Neural cell (in vitro differentiated cells): ENCODE results near the gene TBC1D20. TPM values are rescaled to one million over a fixed set of nuclear protein-coding genes. Genes with fewer than 3 reads are reported as not detected.

Source experiments
- H2AFZ ChIP-seq: fragments of 200-600, 300-800 bp; sonication (generic), shearing (Covaris generic); 2 replicates; pipeline ENCODE4 v1.6.0; 2014; ENCODE audit warnings: low read depth, mild to moderate bottlenecking, antibody characterized with exemption, low read length, moderate library complexity
- H3F3A ChIP-seq: fragments of 200-600 bp; shearing (Covaris generic); 2 replicates; pipeline ENCODE4 v1.6.1; 2016; ENCODE audit warnings: mild to moderate bottlenecking, moderate library complexity, mixed read lengths, antibody characterized with exemption, low read length; ENCODE audit not compliant: insufficient read depth, poor library complexity, severe bottlenecking
- H3K27ac ChIP-seq: fragments of 200-600, 300-800 bp; sonication (generic), shearing (Covaris generic); 2 replicates; pipeline ENCODE4 v1.5.1; 2014; ENCODE audit warnings: mild to moderate bottlenecking, low read length, moderate library complexity
- H3K27me3 ChIP-seq: fragments of 300-800, 200-600 bp; sonication (generic), shearing (Covaris generic); 2 replicates; pipeline ENCODE4 v1.6.0; 2014; ENCODE audit warnings: mild to moderate bottlenecking, low read depth, low read length, moderate library complexity; ENCODE audit not compliant: insufficient read depth
- H3K36me3 ChIP-seq: fragments of 300-800, 200-600 bp; sonication (generic), shearing (Covaris generic); 2 replicates; pipeline ENCODE4 v1.5.1; 2014; ENCODE audit warnings: mild to moderate bottlenecking, antibody characterized with exemption, low read length, moderate library complexity; ENCODE audit not compliant: insufficient read depth
- H3K4me2 ChIP-seq: fragments of 300-800, 200-600 bp; sonication (generic), shearing (Covaris generic); 2 replicates; pipeline ENCODE4 v1.6.0; 2014; ENCODE audit warnings: mild to moderate bottlenecking, low read length
- H3K4me3 ChIP-seq: fragments of 300-800, 200-600 bp; sonication (generic), shearing (Covaris generic); 2 replicates; pipeline ENCODE4 v1.5.1; 2014; ENCODE audit warnings: mild to moderate bottlenecking, low read length, moderate library complexity
- H3K79me2 ChIP-seq: fragments of 200-600 bp; shearing (Covaris generic); replicated peaks from 2 replicates; pipeline ENCODE4 v1.6.0; 2014; ENCODE audit warnings: mild to moderate bottlenecking, low read length, moderate library complexity; ENCODE audit not compliant: insufficient read depth
- H3K9ac ChIP-seq: fragments of 300-800, 200-600 bp; sonication (generic), shearing (Covaris generic); 2 replicates; pipeline ENCODE4 v1.6.1; 2016; ENCODE audit warnings: mild to moderate bottlenecking, low read length, mixed read lengths
- H3K9me2 ChIP-seq: fragments of 200-600 bp; shearing (Covaris generic); 2 replicates; pipeline ENCODE4 v1.6.1; 2016; ENCODE audit warnings: mild to moderate bottlenecking, low read length, mixed read lengths; ENCODE audit not compliant: insufficient read depth
- H3K9me3 ChIP-seq: fragments of 200-600, 300-800 bp; sonication (generic), shearing (Covaris generic); 2 replicates; pipeline ENCODE4 v1.6.1; 2016; ENCODE audit warnings: mild to moderate bottlenecking, mixed run types, low read length, moderate library complexity, mixed read lengths
- H4K20me1 ChIP-seq: fragments of 200-600 bp; shearing (Covaris generic); 2 replicates; pipeline ENCODE4 v1.6.1; 2016; ENCODE audit warnings: mild to moderate bottlenecking, mixed run types; ENCODE audit not compliant: insufficient read depth
- EP300 ChIP-seq: fragments of 450-650 bp; conservative IDR thresholded peaks from 2 replicates; pipeline ENCODE4 v1.6.1; 2014; ENCODE audit warnings: antibody characterized with exemption, mild to moderate bottlenecking, moderate library complexity; ENCODE audit not compliant: poor library complexity, severe bottlenecking
- EZH2 ChIP-seq: fragments of 200-600, 300-800 bp; shearing (Covaris generic), sonication (generic); IDR thresholded peaks from 2 replicates; pipeline ENCODE4 v1.6.1; 2014; ENCODE audit warnings: antibody characterized with exemption, low read length, borderline replicate concordance, mild to moderate bottlenecking; ENCODE audit not compliant: insufficient read depth, poor library complexity, severe bottlenecking
- MXI1 ChIP-seq: fragments of 450-650 bp; conservative IDR thresholded peaks from 2 replicates; pipeline ENCODE4 v1.6.1; 2014; ENCODE audit warnings: antibody characterized with exemption, mild to moderate bottlenecking; ENCODE audit not compliant: poor library complexity, severe bottlenecking
- POLR2AphosphoS5 ChIP-seq: IDR thresholded peaks from 2 replicates; pipeline ENCODE4 v1.6.1; 2012
- RAD21 ChIP-seq: fragments of 450-650 bp; conservative IDR thresholded peaks from 2 replicates; pipeline ENCODE4 v1.6.1; 2014; ENCODE audit warnings: antibody characterized with exemption, mild to moderate bottlenecking, moderate library complexity
- SMC3 ChIP-seq: fragments of 450-650 bp; conservative IDR thresholded peaks from 2 replicates; pipeline ENCODE4 v1.6.1; 2014; ENCODE audit warnings: antibody characterized with exemption, mild to moderate bottlenecking, moderate library complexity; ENCODE audit not compliant: poor library complexity
- TAF1 ChIP-seq: IDR thresholded peaks from 2 replicates; pipeline ENCODE4 v1.6.1; 2012; ENCODE audit warnings: low read depth
- polyA plus RNA-seq: library from polyadenylated mRNA; depleted of rRNA; stranded (reverse); fragments of >200 nt; gene quantifications from 2 replicates; pipeline ENCODE4 v1.2.3, GENCODE V29; 2014
- TF ChIP-seq, protein P1 (sequence below): IDR thresholded peaks from 2 replicates; pipeline ENCODE4 v1.6.1; 2012; ENCODE audit warnings: borderline replicate concordance
- TF ChIP-seq, protein P2 (sequence below): fragments of 450-650 bp; IDR thresholded peaks from 2 replicates; pipeline ENCODE4 v1.5.1; 2014; ENCODE audit warnings: antibody characterized with exemption, mild to moderate bottlenecking, moderate library complexity; ENCODE audit not compliant: poor library complexity, severe bottlenecking

TBC1D20 gene
- polyA plus RNA-seq, 1 donor from 2014 or later: 25.1 TPM

DNA sequence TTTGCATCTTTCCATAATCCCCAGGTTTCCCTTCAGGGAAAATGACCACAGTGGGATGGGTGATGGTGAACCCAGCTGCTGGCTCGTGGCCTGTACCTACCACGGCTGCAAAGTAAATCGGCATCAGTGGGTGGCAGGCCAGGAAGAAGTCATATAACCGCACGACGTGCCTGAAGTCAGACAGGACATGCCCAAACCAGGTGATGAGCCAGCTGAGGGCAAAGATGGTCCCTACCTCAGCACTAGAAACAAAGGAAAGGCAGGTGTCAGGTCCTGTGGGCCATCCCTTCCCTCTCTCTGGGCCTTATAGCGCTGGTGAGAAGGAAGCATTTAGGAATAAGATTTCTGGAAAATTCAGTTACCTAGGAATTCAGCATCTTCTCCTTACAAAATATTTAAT lies 22.2 kb downstream of the TBC1D20 start:
- no peak overlapping the region for H3K27ac ChIP-seq
- no peak overlapping the region for H3K9ac ChIP-seq
- H3K36me3 ChIP-seq: peaks cover 12% of the 10 kb centered on the region
- H3K9me3 ChIP-seq: no peaks in the 10 kb centered on the region
- TF ChIP-seq SMC3 (no peak), EZH2 (no peak), EP300 (no peak), TAF1 (no peak), POLR2AphosphoS5 (no peak), RAD21 (no peak), MXI1 (no peak)
- TF ChIP-seq, protein P1, sequence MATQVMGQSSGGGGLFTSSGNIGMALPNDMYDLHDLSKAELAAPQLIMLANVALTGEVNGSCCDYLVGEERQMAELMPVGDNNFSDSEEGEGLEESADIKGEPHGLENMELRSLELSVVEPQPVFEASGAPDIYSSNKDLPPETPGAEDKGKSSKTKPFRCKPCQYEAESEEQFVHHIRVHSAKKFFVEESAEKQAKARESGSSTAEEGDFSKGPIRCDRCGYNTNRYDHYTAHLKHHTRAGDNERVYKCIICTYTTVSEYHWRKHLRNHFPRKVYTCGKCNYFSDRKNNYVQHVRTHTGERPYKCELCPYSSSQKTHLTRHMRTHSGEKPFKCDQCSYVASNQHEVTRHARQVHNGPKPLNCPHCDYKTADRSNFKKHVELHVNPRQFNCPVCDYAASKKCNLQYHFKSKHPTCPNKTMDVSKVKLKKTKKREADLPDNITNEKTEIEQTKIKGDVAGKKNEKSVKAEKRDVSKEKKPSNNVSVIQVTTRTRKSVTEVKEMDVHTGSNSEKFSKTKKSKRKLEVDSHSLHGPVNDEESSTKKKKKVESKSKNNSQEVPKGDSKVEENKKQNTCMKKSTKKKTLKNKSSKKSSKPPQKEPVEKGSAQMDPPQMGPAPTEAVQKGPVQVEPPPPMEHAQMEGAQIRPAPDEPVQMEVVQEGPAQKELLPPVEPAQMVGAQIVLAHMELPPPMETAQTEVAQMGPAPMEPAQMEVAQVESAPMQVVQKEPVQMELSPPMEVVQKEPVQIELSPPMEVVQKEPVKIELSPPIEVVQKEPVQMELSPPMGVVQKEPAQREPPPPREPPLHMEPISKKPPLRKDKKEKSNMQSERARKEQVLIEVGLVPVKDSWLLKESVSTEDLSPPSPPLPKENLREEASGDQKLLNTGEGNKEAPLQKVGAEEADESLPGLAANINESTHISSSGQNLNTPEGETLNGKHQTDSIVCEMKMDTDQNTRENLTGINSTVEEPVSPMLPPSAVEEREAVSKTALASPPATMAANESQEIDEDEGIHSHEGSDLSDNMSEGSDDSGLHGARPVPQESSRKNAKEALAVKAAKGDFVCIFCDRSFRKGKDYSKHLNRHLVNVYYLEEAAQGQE: no peak
- TF ChIP-seq, protein P2, sequence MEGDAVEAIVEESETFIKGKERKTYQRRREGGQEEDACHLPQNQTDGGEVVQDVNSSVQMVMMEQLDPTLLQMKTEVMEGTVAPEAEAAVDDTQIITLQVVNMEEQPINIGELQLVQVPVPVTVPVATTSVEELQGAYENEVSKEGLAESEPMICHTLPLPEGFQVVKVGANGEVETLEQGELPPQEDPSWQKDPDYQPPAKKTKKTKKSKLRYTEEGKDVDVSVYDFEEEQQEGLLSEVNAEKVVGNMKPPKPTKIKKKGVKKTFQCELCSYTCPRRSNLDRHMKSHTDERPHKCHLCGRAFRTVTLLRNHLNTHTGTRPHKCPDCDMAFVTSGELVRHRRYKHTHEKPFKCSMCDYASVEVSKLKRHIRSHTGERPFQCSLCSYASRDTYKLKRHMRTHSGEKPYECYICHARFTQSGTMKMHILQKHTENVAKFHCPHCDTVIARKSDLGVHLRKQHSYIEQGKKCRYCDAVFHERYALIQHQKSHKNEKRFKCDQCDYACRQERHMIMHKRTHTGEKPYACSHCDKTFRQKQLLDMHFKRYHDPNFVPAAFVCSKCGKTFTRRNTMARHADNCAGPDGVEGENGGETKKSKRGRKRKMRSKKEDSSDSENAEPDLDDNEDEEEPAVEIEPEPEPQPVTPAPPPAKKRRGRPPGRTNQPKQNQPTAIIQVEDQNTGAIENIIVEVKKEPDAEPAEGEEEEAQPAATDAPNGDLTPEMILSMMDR: no peak
- no peak overlapping the region for H3K4me2 ChIP-seq
- no peaks in the 10 kb centered on the region for H3K9me2 ChIP-seq
- no peaks in the 10 kb centered on the region for H4K20me1 ChIP-seq
- H3K4me3 ChIP-seq: no peak overlapping the region
- no peaks in the 10 kb centered on the region for H3K79me2 ChIP-seq
- no peaks in the 10 kb centered on the region for H3F3A ChIP-seq
- H3K27me3 ChIP-seq: no peaks in the 10 kb centered on the region
- no peak overlapping the region for H2AFZ ChIP-seq

DNA sequence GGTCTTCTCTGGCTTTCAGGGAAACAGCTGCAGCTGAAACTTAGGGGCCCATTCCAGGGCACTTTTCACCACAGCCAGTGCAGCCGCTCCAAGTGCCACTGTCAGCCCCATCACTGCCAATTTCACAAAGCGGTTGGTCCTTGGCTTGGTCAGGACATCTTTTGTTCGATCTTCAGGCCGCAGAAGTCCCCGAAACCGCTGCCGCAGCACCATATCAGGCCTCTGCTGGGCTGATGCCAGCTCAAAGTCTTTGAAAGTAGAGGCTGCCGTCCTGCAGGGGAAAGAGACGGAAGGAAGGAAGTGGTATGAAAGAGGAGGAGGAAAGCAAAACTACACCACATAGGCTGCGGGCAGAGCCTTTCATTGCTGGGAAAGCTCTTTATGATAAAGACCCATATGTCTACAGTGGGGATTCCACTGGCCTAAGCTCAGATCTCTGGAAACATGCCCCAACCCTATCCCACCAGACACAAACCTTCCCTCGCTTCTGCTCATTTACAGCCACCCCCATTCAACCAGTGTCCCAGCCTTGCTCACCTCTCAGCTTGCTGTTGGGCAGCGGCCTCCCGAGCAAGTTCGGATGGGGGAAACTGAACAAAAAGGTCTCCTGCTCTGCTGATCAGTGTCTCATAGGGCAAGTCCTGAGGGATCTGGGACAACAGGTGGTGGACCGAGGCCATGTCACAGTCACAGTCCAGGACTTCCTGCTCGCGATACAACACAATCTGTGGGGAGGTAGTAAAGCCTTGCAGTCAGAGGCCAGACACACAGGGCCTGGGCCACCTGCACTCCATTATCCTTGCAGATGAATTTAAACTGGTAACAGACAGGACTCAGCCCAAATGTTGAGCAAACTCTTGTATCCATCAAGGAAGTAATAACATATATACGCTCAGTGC lies 23.5 kb downstream of the TBC1D20 start:
- Histone ChIP-seq H3K9ac (no peak overlapping the region), H2AFZ (no peak overlapping the region), H4K20me1 (no peaks in the 10 kb centered on the region), H3K4me3 (no peak overlapping the region), H3K9me3 (no peaks in the 10 kb centered on the region), H3K79me2 (no peaks in the 10 kb centered on the region), H3K9me2 (no peaks in the 10 kb centered on the region), H3K4me2 (no peak overlapping the region), H3K27me3 (no peaks in the 10 kb centered on the region), H3K36me3 (peaks cover 12% of the 10 kb centered on the region), H3F3A (no peaks in the 10 kb centered on the region), H3K27ac (no peak overlapping the region)
- TF ChIP-seq TAF1 (no peak), EP300 (no peak), RAD21 (no peak), POLR2AphosphoS5 (no peak), SMC3 (no peak), EZH2 (no peak), MXI1 (no peak)
- TF ChIP-seq, protein P2: no peak
- TF ChIP-seq, protein P1: no peak
